ENCODE data around the gene TMUB1.

The TMUB1 gene

DNA sequence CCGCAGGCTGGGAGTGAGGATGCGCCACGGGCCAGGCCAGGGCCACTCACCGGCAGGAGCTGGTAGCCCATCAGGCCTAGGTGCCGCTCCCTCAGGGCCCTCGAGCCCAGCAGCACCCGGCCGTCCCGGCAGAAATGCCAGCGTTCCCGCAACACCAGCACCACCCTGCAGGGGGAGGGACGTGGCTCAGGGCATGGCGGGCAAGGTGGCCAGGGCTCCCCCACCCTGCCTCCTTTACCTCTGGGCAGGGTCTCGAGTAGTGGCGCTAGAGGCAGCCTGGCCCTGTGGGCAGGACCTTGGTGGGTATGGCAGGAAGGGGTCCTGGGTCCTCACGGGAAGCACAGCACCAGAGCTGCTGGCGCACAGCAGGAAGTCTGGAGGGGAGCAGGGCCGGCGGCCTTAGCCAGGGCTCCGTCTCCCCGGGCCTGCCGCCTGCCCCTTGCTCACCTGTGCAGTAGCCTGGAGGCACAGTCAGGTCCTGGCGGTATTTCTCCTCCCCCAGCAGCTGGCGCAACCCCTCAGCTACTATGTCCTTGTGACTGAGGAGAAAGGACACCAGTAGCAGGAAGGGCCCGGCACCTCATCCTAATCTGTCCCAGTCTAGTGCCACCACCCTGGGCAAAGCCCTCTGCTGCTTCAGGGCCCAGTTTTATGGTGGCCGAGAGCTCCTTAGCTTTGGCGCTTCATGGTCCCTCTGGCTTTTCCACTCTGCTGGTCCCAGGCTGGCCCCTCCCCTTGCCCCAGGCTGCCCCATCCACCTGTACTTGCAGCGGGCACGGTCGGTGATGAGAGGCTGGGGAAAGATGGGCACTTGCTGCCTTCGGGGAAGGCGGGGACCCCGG is 6.2 kb downstream of the TMUB1 start:
- no peak overlapping the region for H2AFZ ChIP-seq (ENCODE audit: low read depth)
- no peak overlapping the region for H3K4me2 ChIP-seq
- peaks cover 19% of the 10 kb centered on the region for H3K79me2 ChIP-seq (ENCODE audit: insufficient read depth, low read depth)
- no peaks in the 10 kb centered on the region for H3K27me3 ChIP-seq (ENCODE audit: insufficient read depth, low read depth)
- peaks cover 23% of the 10 kb centered on the region for H3K4me1 ChIP-seq (ENCODE audit: low read depth, poor library complexity, severe bottlenecking)
- no peak overlapping the region for H3K27ac ChIP-seq
- H4K20me1 ChIP-seq (ENCODE audit: insufficient read depth): no peaks in the 10 kb centered on the region
- H3K9ac ChIP-seq: no peak overlapping the region
- TF ChIP-seq, protein P1, sequence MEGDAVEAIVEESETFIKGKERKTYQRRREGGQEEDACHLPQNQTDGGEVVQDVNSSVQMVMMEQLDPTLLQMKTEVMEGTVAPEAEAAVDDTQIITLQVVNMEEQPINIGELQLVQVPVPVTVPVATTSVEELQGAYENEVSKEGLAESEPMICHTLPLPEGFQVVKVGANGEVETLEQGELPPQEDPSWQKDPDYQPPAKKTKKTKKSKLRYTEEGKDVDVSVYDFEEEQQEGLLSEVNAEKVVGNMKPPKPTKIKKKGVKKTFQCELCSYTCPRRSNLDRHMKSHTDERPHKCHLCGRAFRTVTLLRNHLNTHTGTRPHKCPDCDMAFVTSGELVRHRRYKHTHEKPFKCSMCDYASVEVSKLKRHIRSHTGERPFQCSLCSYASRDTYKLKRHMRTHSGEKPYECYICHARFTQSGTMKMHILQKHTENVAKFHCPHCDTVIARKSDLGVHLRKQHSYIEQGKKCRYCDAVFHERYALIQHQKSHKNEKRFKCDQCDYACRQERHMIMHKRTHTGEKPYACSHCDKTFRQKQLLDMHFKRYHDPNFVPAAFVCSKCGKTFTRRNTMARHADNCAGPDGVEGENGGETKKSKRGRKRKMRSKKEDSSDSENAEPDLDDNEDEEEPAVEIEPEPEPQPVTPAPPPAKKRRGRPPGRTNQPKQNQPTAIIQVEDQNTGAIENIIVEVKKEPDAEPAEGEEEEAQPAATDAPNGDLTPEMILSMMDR (conservative IDR thresholded peaks at IDR 0.05; ENCODE audit: low read depth, low read length): peak; percentile 57
- H3K4me3 ChIP-seq (IDR thresholded peaks at IDR 0.05; ENCODE audit: insufficient read depth, low read depth, low read length): no peak overlapping the region
- H3K36me3 ChIP-seq (ENCODE audit: insufficient read depth): no peaks in the 10 kb centered on the region

DNA sequence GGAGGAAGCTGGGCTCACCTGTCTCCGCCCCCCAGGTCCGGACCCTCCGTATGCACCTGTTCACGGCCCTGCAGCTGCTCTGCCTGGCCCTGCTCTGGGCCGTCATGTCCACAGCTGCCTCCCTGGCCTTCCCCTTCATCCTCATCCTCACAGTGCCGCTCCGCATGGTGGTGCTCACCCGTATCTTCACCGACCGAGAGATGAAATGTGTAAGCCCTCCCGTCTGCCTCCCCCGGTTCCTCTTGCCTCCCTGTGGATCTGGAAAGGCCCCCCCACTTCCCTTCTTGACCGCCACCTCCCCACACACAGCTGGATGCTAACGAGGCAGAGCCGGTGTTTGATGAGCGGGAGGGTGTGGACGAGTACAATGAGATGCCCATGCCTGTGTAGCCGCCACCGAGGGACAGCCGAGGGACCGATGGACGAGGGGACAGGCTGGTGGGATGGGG is 7.3 kb downstream of the TMUB1 start:
- Histone ChIP-seq H3K4me3 (IDR thresholded peaks at IDR 0.05; ENCODE audit: insufficient read depth, low read depth, low read length) (no peak overlapping the region), H2AFZ (ENCODE audit: low read depth) (no peak overlapping the region), H3K79me2 (ENCODE audit: insufficient read depth, low read depth) (peaks cover 17% of the 10 kb centered on the region), H3K4me2 (no peak overlapping the region), H3K4me1 (ENCODE audit: low read depth, poor library complexity, severe bottlenecking) (peaks cover 13% of the 10 kb centered on the region), H3K9ac (no peak overlapping the region), H3K27ac (no peak overlapping the region), H3K27me3 (ENCODE audit: insufficient read depth, low read depth) (no peaks in the 10 kb centered on the region), H3K36me3 (ENCODE audit: insufficient read depth) (no peaks in the 10 kb centered on the region), H4K20me1 (ENCODE audit: insufficient read depth) (no peaks in the 10 kb centered on the region)
- TF ChIP-seq, protein P1 (conservative IDR thresholded peaks at IDR 0.05; ENCODE audit: low read depth, low read length): no peak

DNA sequence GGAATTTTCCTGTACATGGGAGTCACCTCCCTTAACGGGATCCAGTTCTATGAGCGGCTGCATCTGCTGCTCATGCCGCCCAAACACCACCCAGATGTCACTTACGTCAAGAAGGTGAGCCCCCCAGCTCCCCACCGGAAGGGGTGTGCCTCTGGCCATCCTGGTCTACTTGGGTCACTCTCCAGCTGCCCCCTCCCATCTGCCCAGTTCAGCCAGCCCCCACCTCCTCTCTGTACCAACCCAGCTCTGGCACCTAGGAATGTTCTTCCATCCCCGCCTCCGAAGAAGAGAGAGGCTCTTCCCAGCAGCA is 7.7 kb downstream of the TMUB1 start:
- Histone ChIP-seq H2AFZ (ENCODE audit: low read depth) (no peak overlapping the region), H4K20me1 (ENCODE audit: insufficient read depth) (no peaks in the 10 kb centered on the region), H3K4me3 (IDR thresholded peaks at IDR 0.05; ENCODE audit: insufficient read depth, low read depth, low read length) (no peak overlapping the region), H3K36me3 (ENCODE audit: insufficient read depth) (no peaks in the 10 kb centered on the region), H3K27ac (no peak overlapping the region), H3K4me1 (ENCODE audit: low read depth, poor library complexity, severe bottlenecking) (peaks cover 10% of the 10 kb centered on the region), H3K9ac (no peak overlapping the region), H3K4me2 (no peak overlapping the region), H3K27me3 (ENCODE audit: insufficient read depth, low read depth) (no peaks in the 10 kb centered on the region), H3K79me2 (ENCODE audit: insufficient read depth, low read depth) (peaks cover 17% of the 10 kb centered on the region)
- TF ChIP-seq, protein P1 (conservative IDR thresholded peaks at IDR 0.05; ENCODE audit: low read depth, low read length): no peak

DNA sequence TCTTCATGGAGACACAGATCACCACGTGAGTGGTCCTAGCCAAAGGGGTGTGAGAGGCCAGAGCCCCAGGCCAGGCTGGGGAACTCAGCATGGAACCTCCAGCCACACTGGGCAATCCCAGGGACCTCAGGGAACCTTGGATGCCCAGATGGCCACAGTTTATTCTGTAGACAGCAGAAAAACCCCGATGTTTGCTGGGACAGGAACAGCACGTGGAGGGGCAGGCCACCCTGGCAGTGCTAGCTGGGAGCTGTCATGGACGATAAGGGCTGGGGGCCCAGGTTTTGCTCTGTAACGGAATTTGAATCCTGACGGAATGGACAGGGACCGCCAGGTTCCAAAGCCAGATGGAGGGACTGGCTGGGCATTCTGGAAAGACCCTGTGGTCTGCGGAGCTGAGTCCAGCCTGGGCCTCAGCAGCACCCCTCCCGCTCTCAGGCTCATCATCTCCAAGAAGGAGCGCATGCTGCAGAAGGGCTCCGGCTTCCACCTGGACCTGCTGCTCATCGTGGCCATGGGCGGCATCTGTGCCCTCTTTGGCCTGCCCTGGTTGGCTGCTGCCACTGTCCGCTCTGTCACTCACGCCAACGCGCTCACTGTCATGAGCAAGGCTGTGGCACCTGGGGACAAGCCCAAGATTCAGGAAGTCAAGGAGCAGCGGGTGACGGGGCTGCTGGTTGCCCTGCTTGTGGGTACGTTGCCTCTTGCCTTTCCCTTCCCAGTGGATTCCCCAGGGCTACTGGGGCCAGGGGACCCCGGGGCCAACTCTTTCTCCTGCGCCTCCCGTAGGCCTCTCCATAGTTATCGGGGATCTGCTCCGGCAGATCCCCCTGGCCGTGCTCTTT is 8.3 kb downstream of the TMUB1 start:
- TF ChIP-seq, protein P1 (conservative IDR thresholded peaks at IDR 0.05; ENCODE audit: low read depth, low read length): no peak
- Histone ChIP-seq H2AFZ (ENCODE audit: low read depth) (no peak overlapping the region), H3K27me3 (ENCODE audit: insufficient read depth, low read depth) (no peaks in the 10 kb centered on the region), H3K79me2 (ENCODE audit: insufficient read depth, low read depth) (peaks cover 12% of the 10 kb centered on the region), H3K4me1 (ENCODE audit: low read depth, poor library complexity, severe bottlenecking) (peaks cover 10% of the 10 kb centered on the region), H3K9ac (no peak overlapping the region), H3K4me2 (no peak overlapping the region), H4K20me1 (ENCODE audit: insufficient read depth) (no peaks in the 10 kb centered on the region), H3K27ac (no peak overlapping the region), H3K36me3 (ENCODE audit: insufficient read depth) (peaks cover 6% of the 10 kb centered on the region; the same call in 1 of the 2 replicates), H3K4me3 (IDR thresholded peaks at IDR 0.05; ENCODE audit: insufficient read depth, low read depth, low read length) (no peak overlapping the region)

All from KMS-11 (cell line).